Effector memory CD4-positive, alpha-beta T cell (primary cell): Measurements from ENCODE around the gene UPK3BL2.
"Not testable (repeated sequence)": the region's sequence is repeated elsewhere in the genome, so short reads cannot be mapped to it uniquely, and the experiment has no call there.

Source experiments
- DNase-seq, 3 donors: peaks; one replicate each; pipeline ENCODE4 v3.0.0-alpha.2; 2020
- H3K27ac ChIP-seq: 2 replicates; pipeline ENCODE4 v1.7.0; 2013; ENCODE audit warnings: mild to moderate bottlenecking, low read length, moderate library complexity; ENCODE audit not compliant: insufficient read depth, poor library complexity, severe bottlenecking
- H3K27me3 ChIP-seq: replicated peaks from 2 replicates; pipeline ENCODE4 v1.7.0; 2013; ENCODE audit warnings: mild to moderate bottlenecking, low read length; ENCODE audit not compliant: insufficient read depth, control insufficient read depth, poor library complexity, severe bottlenecking
- H3K36me3 ChIP-seq: 2 replicates; pipeline ENCODE4 v1.7.0; 2013; ENCODE audit warnings: mild to moderate bottlenecking, low read length, moderate library complexity; ENCODE audit not compliant: control insufficient read depth, insufficient read depth
- H3K4me1 ChIP-seq: 2 replicates; pipeline ENCODE4 v1.7.0; 2013; ENCODE audit warnings: low read length, mild to moderate bottlenecking; ENCODE audit not compliant: control insufficient read depth, insufficient read depth, poor library complexity, severe bottlenecking
- H3K4me3 ChIP-seq: 2 replicates; pipeline ENCODE4 v1.7.0; 2013; ENCODE audit warnings: low read length, low read depth, mild to moderate bottlenecking; ENCODE audit not compliant: insufficient read depth, poor library complexity, severe bottlenecking
- H3K9me3 ChIP-seq: 2 replicates; pipeline ENCODE4 v1.7.0; 2013; ENCODE audit warnings: mild to moderate bottlenecking, low read length, moderate library complexity; ENCODE audit not compliant: control insufficient read depth
- total RNA-seq, 3 donors: gene quantifications; one replicate each; lab custom pipeline; 2026; lab: John Stamatoyannopoulos, UW

UPK3BL2 gene, protein sequence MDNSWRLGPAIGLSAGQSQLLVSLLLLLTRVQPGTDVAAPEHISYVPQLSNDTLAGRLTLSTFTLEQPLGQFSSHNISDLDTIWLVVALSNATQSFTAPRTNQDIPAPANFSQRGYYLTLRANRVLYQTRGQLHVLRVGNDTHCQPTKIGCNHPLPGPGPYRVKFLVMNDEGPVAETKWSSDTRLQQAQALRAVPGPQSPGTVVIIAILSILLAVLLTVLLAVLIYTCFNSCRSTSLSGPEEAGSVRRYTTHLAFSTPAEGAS
- total RNA-seq: 0 reads per million in 3 donors

DNA sequence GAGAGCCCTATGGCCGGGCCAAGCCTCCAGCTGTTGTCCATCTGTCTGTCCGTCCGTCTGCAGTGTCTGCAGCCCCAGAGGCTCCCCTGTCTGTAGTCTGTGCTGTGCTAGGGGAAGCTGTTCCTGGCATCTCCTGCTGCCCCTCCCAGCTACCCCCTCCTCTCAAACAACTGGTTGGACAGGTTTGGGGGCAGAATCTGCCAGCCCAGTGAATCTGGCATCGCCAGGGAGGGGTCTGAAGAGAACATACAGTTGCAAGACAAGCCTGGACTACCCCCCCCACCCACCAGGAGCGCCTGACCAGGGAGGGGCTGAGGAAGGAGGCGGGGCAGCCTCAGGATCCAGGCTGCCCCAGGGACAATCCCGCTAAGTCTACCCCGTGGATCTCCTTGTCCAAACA is at the start of gene UPK3BL2:
Gene UPK3BL2, minus strand, starts transcription at position 101 of the 400 bp plus-strand sequence. Its CDS starts 60 bp downstream, at position 41.
- H3K27me3 ChIP-seq: not testable (repeated sequence)

GRCh38 chr7:102592477-102593019 is 49.1 kb upstream of the UPK3BL2 start:
- not testable (repeated sequence) for H3K27me3 ChIP-seq, H3K4me3 ChIP-seq, H3K27ac ChIP-seq, H3K36me3 ChIP-seq, H3K9me3 ChIP-seq, H3K4me1 ChIP-seq
- DNase-seq: peak in 2 of 3 donors; percentile 32 to 45

More for the DNA sequence above, at the start of gene UPK3BL2:
- H3K4me1 ChIP-seq, H3K36me3 ChIP-seq, H3K27ac ChIP-seq, H3K9me3 ChIP-seq, DNase-seq, H3K4me3 ChIP-seq: not testable (repeated sequence)

GRCh38 chr7:102589857-102590256 is 46.4 kb upstream of the UPK3BL2 start:
- DNase-seq: not testable (repeated sequence)

DNA sequence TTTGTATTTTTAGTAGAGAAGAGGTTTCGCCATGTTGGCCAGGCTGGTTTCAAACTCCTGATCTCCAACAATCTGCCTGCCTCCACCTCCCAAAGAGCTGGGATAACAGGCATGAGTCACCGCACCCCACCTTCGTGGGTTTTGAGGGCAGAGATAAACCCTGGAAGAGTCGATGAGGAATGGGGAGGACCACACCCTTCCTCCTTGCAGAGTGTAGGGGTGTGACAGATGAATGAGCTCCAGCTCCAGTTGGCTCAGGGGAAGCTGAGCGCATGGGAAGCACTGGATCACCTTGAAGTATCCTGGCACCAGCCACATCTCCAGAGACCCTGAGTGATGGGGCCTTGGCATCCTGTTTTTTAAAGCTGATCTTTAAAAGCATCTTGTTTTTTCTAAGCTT is 40.0 kb upstream of the UPK3BL2 start:
- H3K4me1 ChIP-seq, DNase-seq, H3K36me3 ChIP-seq, H3K4me3 ChIP-seq, H3K27ac ChIP-seq, H3K27me3 ChIP-seq, H3K9me3 ChIP-seq: not testable (repeated sequence)

More at GRCh38 chr7:102589857-102590256, 46.4 kb upstream of the UPK3BL2 start:
- not testable (repeated sequence) for H3K4me1 ChIP-seq, H3K27me3 ChIP-seq, H3K4me3 ChIP-seq, H3K36me3 ChIP-seq, H3K9me3 ChIP-seq, H3K27ac ChIP-seq

GRCh38 chr7:102581722-102582121 is 38.2 kb upstream of the UPK3BL2 start:
- H3K36me3 ChIP-seq, H3K9me3 ChIP-seq, H3K27ac ChIP-seq, H3K27me3 ChIP-seq, DNase-seq, H3K4me3 ChIP-seq, H3K4me1 ChIP-seq: not testable (repeated sequence)

- H3K4me3 ChIP-seq, DNase-seq, H3K4me1 ChIP-seq, H3K27ac ChIP-seq, H3K9me3 ChIP-seq, H3K27me3 ChIP-seq, H3K36me3 ChIP-seq: not testable (repeated sequence)
Measured at GRCh38 chr7:102578486-102578885, 35.0 kb upstream of the UPK3BL2 start.

DNA sequence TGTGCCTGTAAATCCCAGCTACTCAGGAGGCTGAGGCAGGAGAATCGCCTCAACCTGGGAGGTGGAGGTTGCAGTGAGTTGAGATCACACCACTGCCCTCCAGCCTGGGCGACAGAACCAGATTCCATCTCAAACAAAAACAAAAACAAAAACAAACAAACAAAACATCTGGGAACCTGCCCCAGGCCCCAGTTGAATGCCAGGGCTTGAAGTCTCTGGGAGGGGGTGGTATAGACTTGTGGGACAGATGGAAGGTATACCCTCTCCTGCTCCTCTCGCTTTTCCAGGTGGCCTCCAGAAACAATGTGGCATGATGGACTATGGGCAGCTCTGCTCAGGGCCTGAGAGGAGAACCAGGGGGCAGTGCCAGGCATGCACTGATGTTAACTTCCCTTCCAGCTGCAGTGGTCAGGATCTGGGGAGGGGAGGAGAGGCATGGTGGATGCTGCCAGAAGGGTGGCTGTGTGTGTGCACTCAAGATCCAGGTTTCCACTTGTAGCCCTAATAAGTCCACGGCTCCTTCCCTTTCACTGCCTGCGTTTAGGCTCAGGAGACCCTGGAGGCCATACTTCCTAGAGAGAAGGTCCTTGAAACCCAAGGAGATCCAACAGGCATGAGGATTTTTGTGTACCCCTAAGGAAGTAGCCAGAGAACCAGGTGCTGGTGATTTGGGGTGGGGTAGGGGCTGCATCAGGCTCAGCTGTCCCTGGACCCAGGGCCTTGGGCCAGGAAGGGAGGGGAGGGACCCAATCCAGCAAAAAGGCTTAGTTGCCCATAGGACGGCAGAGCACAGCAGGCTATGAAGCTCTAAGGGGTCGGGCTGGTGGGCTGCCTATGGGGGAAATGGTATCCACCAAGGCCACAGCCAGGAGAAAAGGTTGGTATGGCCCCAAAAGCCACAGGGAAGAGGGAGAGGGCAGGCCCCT is 34.1 kb upstream of the UPK3BL2 start:
- not testable (repeated sequence) for DNase-seq, H3K4me3 ChIP-seq, H3K4me1 ChIP-seq, H3K9me3 ChIP-seq, H3K27ac ChIP-seq, H3K36me3 ChIP-seq, H3K27me3 ChIP-seq

- not testable (repeated sequence) for H3K36me3 ChIP-seq, H3K9me3 ChIP-seq
Measured at GRCh38 chr7:102576363-102576762, 32.9 kb upstream of the UPK3BL2 start.

GRCh38 chr7:102574607-102575006 is 31.1 kb upstream of the UPK3BL2 start:
- not testable (repeated sequence) for H3K36me3 ChIP-seq, H3K9me3 ChIP-seq, H3K4me1 ChIP-seq, H3K4me3 ChIP-seq, H3K27me3 ChIP-seq, DNase-seq, H3K27ac ChIP-seq

More at GRCh38 chr7:102576363-102576762, 32.9 kb upstream of the UPK3BL2 start:
- DNase-seq, H3K4me1 ChIP-seq, H3K27ac ChIP-seq, H3K4me3 ChIP-seq, H3K27me3 ChIP-seq: not testable (repeated sequence)
